IPS-20b (cell line): ENCODE results near the gene SBK3.

ENCODE experiments used
- H3K27ac ChIP-seq: one replicate; pipeline ENCODE4 v1.5.1; 2013; ENCODE audit warnings: low read length
- H3K27me3 ChIP-seq: 2 replicates; pipeline ENCODE4 v1.6.1; 2013; ENCODE audit warnings: mild to moderate bottlenecking, low read length, inconsistent platforms; ENCODE audit not compliant: insufficient read depth
- H3K36me3 ChIP-seq: 2 replicates; pipeline ENCODE4 v1.6.1; 2013; ENCODE audit warnings: low read depth, mild to moderate bottlenecking, inconsistent platforms, low read length, moderate library complexity; ENCODE audit not compliant: insufficient read depth
- H3K4me1 ChIP-seq: 2 replicates; pipeline ENCODE4 v1.6.1; 2013; ENCODE audit warnings: mild to moderate bottlenecking, control low read depth, inconsistent platforms, low read length, moderate library complexity; ENCODE audit not compliant: insufficient read depth
- H3K4me3 ChIP-seq: 2 replicates; pipeline ENCODE4 v1.5.1; 2013; ENCODE audit warnings: mild to moderate bottlenecking, low read length, inconsistent platforms
- H3K9ac ChIP-seq: 2 replicates; pipeline ENCODE4 v1.6.1; 2013; ENCODE audit warnings: low read depth, mild to moderate bottlenecking, inconsistent platforms, low read length, moderate library complexity
- H3K9me3 ChIP-seq: 2 replicates; pipeline ENCODE4 v1.6.1; 2013; ENCODE audit warnings: mild to moderate bottlenecking, low read depth, low read length, inconsistent platforms; ENCODE audit not compliant: insufficient read depth

Gene SBK3

DNA sequence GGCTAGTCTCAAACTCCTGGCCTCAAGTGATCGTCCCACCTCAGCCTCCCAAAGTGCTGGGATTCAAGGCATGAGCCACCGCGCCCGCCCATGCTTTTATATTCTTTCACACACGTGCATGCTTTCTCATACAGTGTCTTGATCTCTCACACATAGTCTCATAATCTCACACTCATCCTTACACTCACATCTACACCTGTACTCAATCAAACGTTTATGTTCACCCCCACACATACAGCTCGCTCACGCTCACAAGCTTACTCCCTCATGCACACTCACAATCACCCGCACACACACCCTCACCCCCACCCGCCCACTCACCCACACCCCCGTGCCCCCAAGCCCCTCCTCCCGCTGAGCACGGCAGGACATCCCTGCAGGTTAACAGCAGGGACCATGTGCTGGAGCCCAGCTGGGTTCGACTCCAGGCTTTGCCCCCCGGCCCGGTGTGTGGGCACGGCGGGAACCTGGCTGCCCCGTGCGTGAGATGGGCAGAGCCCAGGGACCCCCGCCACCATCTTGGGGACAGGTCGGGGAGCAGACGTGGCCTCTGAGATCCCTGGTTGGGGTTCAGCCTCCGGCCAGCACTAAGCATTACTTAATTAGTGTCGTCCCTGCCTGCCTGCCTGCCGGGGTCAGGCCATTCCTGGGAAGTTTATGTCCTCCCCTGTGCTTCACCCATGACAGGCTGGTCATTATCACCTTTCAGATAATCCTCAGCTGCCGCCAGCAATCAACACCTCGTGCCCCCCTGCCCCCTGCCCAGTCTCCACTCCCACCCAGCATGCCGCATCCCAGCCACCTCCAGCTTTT, 19.8 kb downstream of the SBK3 start:
- no peak overlapping the region for H3K4me3 ChIP-seq
- no peak overlapping the region for H3K27ac ChIP-seq
- H3K9ac ChIP-seq: no peak overlapping the region
- no peaks in the 10 kb centered on the region for H3K4me1 ChIP-seq
- H3K36me3 ChIP-seq: no peaks in the 10 kb centered on the region
- H3K9me3 ChIP-seq: no peaks in the 10 kb centered on the region
- no peaks in the 10 kb centered on the region for H3K27me3 ChIP-seq

GRCh38 chr19:55520691-55521292, 24.6 kb downstream of the SBK3 start:
- H3K4me3 ChIP-seq: no peak overlapping the region
- no peaks in the 10 kb centered on the region for H3K9me3 ChIP-seq
- H3K36me3 ChIP-seq: no peaks in the 10 kb centered on the region
- no peak overlapping the region for H3K9ac ChIP-seq
- H3K27me3 ChIP-seq: no peaks in the 10 kb centered on the region; the same call in 1 of the 2 replicates
- H3K27ac ChIP-seq: no peak overlapping the region
- no peaks in the 10 kb centered on the region for H3K4me1 ChIP-seq

DNA sequence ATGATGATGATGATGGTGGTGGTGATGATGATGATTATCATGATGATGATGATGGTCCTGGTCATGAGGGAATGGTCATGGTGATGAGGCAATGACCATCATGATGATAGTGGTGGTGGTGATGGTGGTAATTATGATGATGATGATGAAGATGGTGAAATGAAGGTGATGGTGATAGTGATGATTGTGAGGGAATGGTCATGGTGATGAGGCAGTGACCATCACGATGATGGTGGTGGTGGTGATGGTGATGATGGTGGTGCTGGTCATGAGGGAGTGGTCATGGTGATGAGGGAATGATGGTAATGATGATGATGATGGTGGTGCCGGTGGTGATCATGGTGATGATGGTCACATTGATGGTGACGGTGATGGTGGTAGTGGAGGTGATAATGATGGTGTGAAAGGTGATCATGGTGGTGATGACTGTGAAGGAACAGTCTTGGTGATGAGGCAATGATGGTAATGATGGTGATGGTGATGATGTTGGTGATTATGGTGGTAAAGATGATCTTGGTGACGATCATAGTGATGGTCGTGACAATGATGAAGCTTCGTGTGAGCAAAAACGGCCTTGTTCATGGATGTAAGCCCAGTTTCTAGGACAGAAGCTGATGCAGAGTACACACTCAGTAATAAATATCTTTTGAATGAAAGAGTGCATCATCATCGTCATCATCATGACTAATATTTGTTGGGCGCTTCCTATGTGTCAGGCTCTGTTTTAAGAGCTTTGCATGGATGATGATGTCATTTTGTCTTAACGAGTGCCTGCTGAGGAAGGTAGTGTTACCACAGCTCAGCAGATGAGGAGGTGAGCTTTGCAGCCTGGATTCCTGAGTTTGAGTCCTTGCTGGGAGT, 25.7 kb downstream of the SBK3 start:
- no peak overlapping the region for H3K4me3 ChIP-seq
- no peaks in the 10 kb centered on the region; the same call in 1 of the 2 replicates for H3K27me3 ChIP-seq
- H3K36me3 ChIP-seq: no peaks in the 10 kb centered on the region
- no peak overlapping the region for H3K9ac ChIP-seq
- H3K9me3 ChIP-seq: no peaks in the 10 kb centered on the region
- no peak overlapping the region for H3K27ac ChIP-seq
- H3K4me1 ChIP-seq: no peaks in the 10 kb centered on the region

GRCh38 chr19:55516878-55517620, 28.3 kb downstream of the SBK3 start:
- no peak overlapping the region for H3K9ac ChIP-seq
- H3K27ac ChIP-seq: no peak overlapping the region
- no peaks in the 10 kb centered on the region for H3K9me3 ChIP-seq
- H3K4me3 ChIP-seq: peak overlapping the region; percentile 46; the same call in 1 of the 2 replicates
- H3K36me3 ChIP-seq: no peaks in the 10 kb centered on the region
- no peaks in the 10 kb centered on the region for H3K4me1 ChIP-seq
- no peaks in the 10 kb centered on the region; the same call in 1 of the 2 replicates for H3K27me3 ChIP-seq

DNA sequence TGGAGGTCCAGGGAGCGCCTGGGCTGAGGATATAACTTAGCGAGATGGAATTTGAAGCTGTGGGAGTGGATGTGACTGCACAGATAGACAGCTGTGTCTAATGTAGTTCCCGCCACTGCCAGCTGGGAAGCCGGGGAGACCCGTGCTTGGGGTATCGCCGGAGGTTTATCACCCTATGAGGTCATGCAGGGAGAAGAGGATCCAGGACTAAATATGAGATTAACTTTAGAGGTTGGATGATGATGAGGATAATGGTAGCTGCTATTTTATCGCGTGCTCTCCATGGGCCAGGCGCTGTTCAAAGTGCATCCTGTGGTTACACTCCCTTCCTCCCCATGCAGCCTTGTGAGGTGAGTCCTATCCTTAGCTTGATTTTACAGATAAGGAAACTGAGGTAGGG, 37.2 kb downstream of the SBK3 start:
- Histone ChIP-seq H3K36me3 (no peaks in the 10 kb centered on the region), H3K4me1 (no peaks in the 10 kb centered on the region), H3K4me3 (no peak overlapping the region), H3K9ac (no peak overlapping the region), H3K27ac (no peak overlapping the region), H3K9me3 (peaks cover 5% of the 10 kb centered on the region), H3K27me3 (peaks cover 16% of the 10 kb centered on the region)

- H3K36me3 ChIP-seq: no peaks in the 10 kb centered on the region
These were observed 40.4 kb downstream of the SBK3 start for GRCh38 chr19:55504981-55505380.

GRCh38 chr19:55504252-55504603, 41.1 kb downstream of the SBK3 start:
- no peak overlapping the region for H3K27ac ChIP-seq
- peaks cover 7% of the 10 kb centered on the region for H3K9me3 ChIP-seq
- no peaks in the 10 kb centered on the region for H3K36me3 ChIP-seq
- no peak overlapping the region for H3K4me3 ChIP-seq
- H3K27me3 ChIP-seq: peaks cover 36% of the 10 kb centered on the region
- H3K4me1 ChIP-seq: no peaks in the 10 kb centered on the region
- H3K9ac ChIP-seq: no peak overlapping the region

More at GRCh38 chr19:55504981-55505380, 40.4 kb downstream of the SBK3 start:
- H3K9me3 ChIP-seq: peaks cover 7% of the 10 kb centered on the region
- H3K9ac ChIP-seq: no peak overlapping the region
- no peak overlapping the region for H3K4me3 ChIP-seq
- no peak overlapping the region for H3K27ac ChIP-seq
- no peaks in the 10 kb centered on the region for H3K4me1 ChIP-seq
- peaks cover 36% of the 10 kb centered on the region for H3K27me3 ChIP-seq

GRCh38 chr19:55503502-55504251, 41.7 kb downstream of the SBK3 start:
- Histone ChIP-seq H3K4me3 (no peak overlapping the region), H3K27ac (no peak overlapping the region), H3K36me3 (no peaks in the 10 kb centered on the region), H3K27me3 (peaks cover 41% of the 10 kb centered on the region), H3K9me3 (peaks cover 7% of the 10 kb centered on the region), H3K9ac (no peak overlapping the region), H3K4me1 (no peaks in the 10 kb centered on the region)

- Histone ChIP-seq H3K27ac (no peak overlapping the region), H3K9ac (no peak overlapping the region)
These were observed 42.2 kb downstream of the SBK3 start for GRCh38 chr19:55503157-55503501.

DNA sequence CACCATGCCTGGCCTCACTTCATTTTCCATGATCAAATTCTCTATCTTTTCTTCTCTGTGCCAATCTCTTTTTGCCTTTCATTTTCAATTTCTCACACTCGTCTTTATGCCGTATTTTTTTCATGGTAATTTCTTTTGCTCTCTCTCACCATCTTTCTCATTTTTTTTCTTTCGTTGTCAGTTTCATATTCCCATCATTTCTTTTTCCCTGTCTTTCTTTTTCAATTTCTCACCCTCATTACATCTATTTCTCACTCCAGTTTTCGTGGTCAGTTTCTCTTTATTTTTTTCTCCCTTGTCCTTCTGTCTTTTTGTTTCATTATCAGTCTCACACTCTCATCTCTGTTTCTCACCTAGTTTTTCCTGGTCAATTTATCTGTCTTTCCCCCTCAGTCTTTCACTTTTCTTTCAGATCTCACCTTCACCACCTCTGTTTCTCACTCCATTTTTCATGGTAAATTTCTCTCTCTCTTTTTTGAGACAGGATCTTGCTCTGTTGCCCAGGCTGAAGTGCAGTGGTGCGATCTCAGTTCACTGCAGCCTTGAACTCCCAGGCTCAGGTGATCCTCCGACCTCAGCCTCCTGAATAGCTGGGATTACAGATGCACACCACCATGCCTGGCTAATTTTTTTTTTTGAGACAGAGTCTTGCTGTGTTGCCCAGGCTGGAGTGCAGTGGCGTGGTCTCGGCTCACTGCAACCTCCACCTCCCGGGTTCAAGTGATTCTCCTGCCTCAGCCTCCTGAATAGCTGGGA, 43.0 kb downstream of the SBK3 start:
- no peaks in the 10 kb centered on the region for H3K4me1 ChIP-seq
- H3K36me3 ChIP-seq: no peaks in the 10 kb centered on the region
- H3K27ac ChIP-seq: no peak overlapping the region
- H3K9me3 ChIP-seq: peaks cover 7% of the 10 kb centered on the region
- peaks cover 47% of the 10 kb centered on the region for H3K27me3 ChIP-seq
- no peak overlapping the region for H3K9ac ChIP-seq
- H3K4me3 ChIP-seq: no peak overlapping the region

More at GRCh38 chr19:55503157-55503501, 42.2 kb downstream of the SBK3 start:
- peaks cover 7% of the 10 kb centered on the region for H3K9me3 ChIP-seq
- H3K27me3 ChIP-seq: peaks cover 45% of the 10 kb centered on the region
- H3K36me3 ChIP-seq: no peaks in the 10 kb centered on the region
- H3K4me3 ChIP-seq: no peak overlapping the region
- no peaks in the 10 kb centered on the region for H3K4me1 ChIP-seq
